GM23338 (cell line): ENCODE data around the gene CCBE1. TPM values are rescaled to one million over a fixed set of nuclear protein-coding genes. Genes with fewer than 3 reads are reported as not detected.

ENCODE experiments used
- ATAC-seq: fragments of 200-7000 bp; cut with Tn5 transposase; 3 replicates; pipeline ENCODE4 v1.9.1; 2020
- DNase-seq: peaks from one replicate; pipeline ENCODE4 v3.0.0-alpha.2; 2015; ENCODE audit warnings: low spot score
- H2AFZ ChIP-seq: fragments of 200-600 bp; sonication (generic); 2 replicates; pipeline ENCODE4 v1.8.0; 2016; ENCODE audit warnings: antibody characterized with exemption, mild to moderate bottlenecking, moderate library complexity
- H3F3A ChIP-seq: fragments of 200-600 bp; sonication (generic); replicated peaks from 2 replicates; pipeline ENCODE4 v1.8.0; 2017; ENCODE audit warnings: antibody characterized with exemption, mixed run types, low read depth
- H3K27ac ChIP-seq: fragments of 200-600 bp; sonication (generic); 2 replicates; pipeline ENCODE4 v1.6.1; 2016; ENCODE audit warnings: low read depth
- H3K27me3 ChIP-seq: fragments of 200-600 bp; sonication (generic); 2 replicates; pipeline ENCODE4 v1.8.0; 2016; ENCODE audit warnings: mild to moderate bottlenecking, mixed run types, moderate library complexity; ENCODE audit not compliant: insufficient read depth
- H3K36me3 ChIP-seq: fragments of 200-600 bp; sonication (generic); 2 replicates; pipeline ENCODE4 v1.8.0; 2016; ENCODE audit warnings: mild to moderate bottlenecking; ENCODE audit not compliant: insufficient read depth
- H3K4me1 ChIP-seq: fragments of 200-600 bp; sonication (generic); 2 replicates; pipeline ENCODE4 v1.8.0; 2016; ENCODE audit warnings: mild to moderate bottlenecking, moderate library complexity; ENCODE audit not compliant: insufficient read depth
- H3K4me2 ChIP-seq: fragments of 200-600 bp; sonication (generic); 2 replicates; pipeline ENCODE4 v1.7.1; 2017; ENCODE audit warnings: mixed run types
- H3K4me3 ChIP-seq: fragments of 200-600 bp; sonication (generic); 2 replicates; pipeline ENCODE4 v1.6.1; 2016; ENCODE audit warnings: mixed run types
- H3K79me2 ChIP-seq: fragments of 200-600 bp; sonication (generic); replicated peaks from 2 replicates; pipeline ENCODE4 v1.8.0; 2017; ENCODE audit warnings: mild to moderate bottlenecking; ENCODE audit not compliant: insufficient read depth
- H3K9me2 ChIP-seq: fragments of 200-600 bp; sonication (generic); 2 replicates; pipeline ENCODE4 v1.8.0; 2017; ENCODE audit not compliant: insufficient read depth
- H4K20me1 ChIP-seq: fragments of 200-600 bp; sonication (generic); replicated peaks from 2 replicates; pipeline ENCODE4 v1.8.0; 2017; ENCODE audit warnings: mild to moderate bottlenecking; ENCODE audit not compliant: insufficient read depth
- H3K27ac Mint-ChIP-seq: 2 replicates; pipeline ENCODE4 v1.8.0; 2020; ENCODE audit warnings: inconsistent platforms, mild to moderate bottlenecking, moderate library complexity, mixed read lengths
- H3K27me3 Mint-ChIP-seq: 3 replicates; pipeline ENCODE4 v1.8.0; 2022; ENCODE audit warnings: low read depth, mild to moderate bottlenecking, moderate library complexity, mixed read lengths, inconsistent platforms; ENCODE audit not compliant: insufficient read depth, poor library complexity
- H3K36me3 Mint-ChIP-seq: 3 replicates; pipeline ENCODE4 v1.8.0; 2021; ENCODE audit warnings: low read depth, mild to moderate bottlenecking, inconsistent platforms, moderate library complexity, mixed read lengths
- H3K4me1 Mint-ChIP-seq: 3 replicates; pipeline ENCODE4 v1.8.0; 2020; ENCODE audit warnings: mild to moderate bottlenecking, inconsistent platforms, mixed read lengths
- H3K4me3 Mint-ChIP-seq: 3 replicates; pipeline ENCODE4 v1.8.0; 2021; ENCODE audit warnings: moderate library complexity, mild to moderate bottlenecking, inconsistent platforms, mixed read lengths
- H3K9me3 Mint-ChIP-seq: 3 replicates; pipeline ENCODE4 v1.8.0; 2020; ENCODE audit warnings: moderate library complexity, mild to moderate bottlenecking, inconsistent platforms, mixed read lengths
- CREB1 ChIP-seq: fragments of 250-450 bp; sonication (Bioruptor Pico); IDR thresholded peaks from 2 replicates; pipeline ENCODE4 v1.5.0; 2020; ENCODE audit warnings: low read depth, mild to moderate bottlenecking, moderate library complexity
- CTCF ChIP-seq, 2 experiments: fragments of 200-600 bp in 1 of 2; sonication (generic) in 1 of 2; conservative IDR thresholded peaks; 2 replicates each; pipeline versions ENCODE4 v1.5.1 to v1.6.1; 2016 to 2017; ENCODE audit warnings: antibody characterized with exemption in 2 of 2, low read depth in 2 of 2, mild to moderate bottlenecking in 2 of 2, moderate library complexity in 1 of 2
- EZH2 ChIP-seq: fragments of 200-600 bp; sonication (generic); IDR thresholded peaks from one replicate; pipeline ENCODE4 v1.8.0; 2017; ENCODE audit warnings: antibody characterized with exemption, mild to moderate bottlenecking, low read depth; ENCODE audit not compliant: unreplicated experiment
- EZH2phosphoT487 ChIP-seq: fragments of 200-600 bp; sonication (generic); IDR thresholded peaks from one replicate; pipeline ENCODE4 v1.8.1; 2018; ENCODE audit warnings: antibody characterized with exemption; ENCODE audit not compliant: unreplicated experiment
- JUNB ChIP-seq: IDR thresholded peaks from one replicate; pipeline ENCODE4 v1.6.1; 2016; ENCODE audit warnings: antibody characterized with exemption; ENCODE audit not compliant: unreplicated experiment
- NANOG ChIP-seq: IDR thresholded peaks from 2 replicates; pipeline ENCODE4 v1.6.1; 2016; ENCODE audit warnings: antibody characterized with exemption, borderline replicate concordance
- POLR2AphosphoS5 ChIP-seq: IDR thresholded peaks from 2 replicates; pipeline ENCODE4 v1.6.1; 2016; ENCODE audit warnings: antibody characterized with exemption, low read depth
- REST ChIP-seq: IDR thresholded peaks from one replicate; pipeline ENCODE4 v1.6.1; 2018; ENCODE audit warnings: antibody characterized with exemption; ENCODE audit not compliant: unreplicated experiment
- STAT1 ChIP-seq: IDR thresholded peaks from one replicate; pipeline ENCODE4 v1.6.1; 2016; ENCODE audit warnings: antibody characterized with exemption; ENCODE audit not compliant: unreplicated experiment
- ZNF114 ChIP-seq: fragments of 250-450 bp; sonication (Bioruptor Pico); IDR thresholded peaks from 2 replicates; pipeline ENCODE4 v1.5.0; 2020; ENCODE audit warnings: mild to moderate bottlenecking, moderate library complexity
- ZNF331 ChIP-seq: fragments of 250-450 bp; sonication (Bioruptor Pico); IDR thresholded peaks from 2 replicates; pipeline ENCODE4 v1.5.0; 2020; ENCODE audit warnings: low read depth, mild to moderate bottlenecking, moderate library complexity
- ZNF462 ChIP-seq: fragments of 250-450 bp; sonication (Bioruptor Pico); IDR thresholded peaks from 2 replicates; pipeline ENCODE4 v1.5.0; 2020; ENCODE audit warnings: mild to moderate bottlenecking, moderate library complexity
- polyA plus RNA-seq: library from polyadenylated mRNA; unstranded; fragments of >200 nt; fragmentation: Nextera tagmentation; extraction: Ambion mirVana; gene quantifications from 2 replicates; pipeline ENCODE4 v1.2.1, GENCODE V29; 2016
- total RNA-seq: library from RNA; depleted of rRNA; stranded (reverse); fragments of >200 nt; shearing (Covaris generic); gene quantifications from 2 replicates; pipeline ENCODE4 v1.2.3, GENCODE V29; 2014
- TF ChIP-seq, protein P1 (sequence below): IDR thresholded peaks from 2 replicates; pipeline ENCODE4 v1.6.1; 2016; ENCODE audit warnings: antibody characterized with exemption

Gene CCBE1
- total and polyA plus RNA-seq, 2 experiments from 2014 or later, result 2.1 to 2.6 TPM

DNA sequence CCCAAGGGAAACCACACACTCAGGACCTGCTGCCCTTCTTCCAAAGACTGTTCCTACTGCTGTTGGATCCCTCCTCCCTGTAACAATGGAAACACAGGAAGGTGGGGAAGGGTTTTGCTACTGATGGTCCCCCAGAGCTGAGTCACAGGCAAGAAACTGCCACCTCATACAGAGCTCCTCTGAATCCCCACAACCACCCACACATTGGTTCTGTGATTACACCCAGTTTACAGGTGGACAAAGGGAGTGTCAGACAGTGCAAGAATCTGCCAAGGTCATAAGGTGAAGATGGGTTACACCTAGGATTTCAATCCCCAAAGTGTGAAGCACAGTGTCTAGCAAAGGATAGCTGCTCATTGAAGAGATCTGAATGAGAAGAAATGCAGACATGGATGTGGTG lies 196.5 kb downstream of the CCBE1 start:
- Mint-ChIP-seq H3K4me1 (peaks cover 10% of the 10 kb centered on the region; the same call in 2 of the 3 replicates), H3K4me3 (no peak overlapping the region), H3K27ac (no peak overlapping the region), H3K27me3 (peaks cover 4% of the 10 kb centered on the region), H3K9me3 (peaks cover 14% of the 10 kb centered on the region), H3K36me3 (peaks cover 6% of the 10 kb centered on the region; the same call in 2 of the 3 replicates)
- DNase-seq, result no peak
- no peak overlapping the region for H3K4me2 ChIP-seq
- TF ChIP-seq EZH2phosphoT487 (no peak), ZNF114 (no peak), CTCF (conservative IDR thresholded peaks at IDR 0.05; ENCODE audit: low read depth in 2 of 2) (no peak), CREB1 (CRISPR knock-in tag) (no peak), REST (no peak), ZNF462 (CRISPR knock-in tag) (no peak), NANOG (no peak), ZNF331 (CRISPR knock-in tag) (no peak), POLR2AphosphoS5 (no peak), EZH2 (no peak), STAT1 (no peak), JUNB (no peak)
- TF ChIP-seq, protein P1, sequence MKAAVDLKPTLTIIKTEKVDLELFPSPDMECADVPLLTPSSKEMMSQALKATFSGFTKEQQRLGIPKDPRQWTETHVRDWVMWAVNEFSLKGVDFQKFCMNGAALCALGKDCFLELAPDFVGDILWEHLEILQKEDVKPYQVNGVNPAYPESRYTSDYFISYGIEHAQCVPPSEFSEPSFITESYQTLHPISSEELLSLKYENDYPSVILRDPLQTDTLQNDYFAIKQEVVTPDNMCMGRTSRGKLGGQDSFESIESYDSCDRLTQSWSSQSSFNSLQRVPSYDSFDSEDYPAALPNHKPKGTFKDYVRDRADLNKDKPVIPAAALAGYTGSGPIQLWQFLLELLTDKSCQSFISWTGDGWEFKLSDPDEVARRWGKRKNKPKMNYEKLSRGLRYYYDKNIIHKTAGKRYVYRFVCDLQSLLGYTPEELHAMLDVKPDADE, result no peak
- peaks cover 5% of the 10 kb centered on the region; the same call in 1 of the 2 replicates for H3K4me1 ChIP-seq
- no peak for ATAC-seq
- H2AFZ ChIP-seq, result no peak overlapping the region
- no peak overlapping the region for H3K4me3 ChIP-seq
- no peaks in the 10 kb centered on the region for H3K36me3 ChIP-seq
- H3K79me2 ChIP-seq, result no peaks in the 10 kb centered on the region
- no peak overlapping the region for H3K27ac ChIP-seq
- no peaks in the 10 kb centered on the region for H3F3A ChIP-seq
- no peaks in the 10 kb centered on the region for H3K27me3 ChIP-seq
- H4K20me1 ChIP-seq, result no peaks in the 10 kb centered on the region
- H3K9me2 ChIP-seq, result no peaks in the 10 kb centered on the region
